ENCODE data around the gene TUSC7.

TUSC7 gene

DNA sequence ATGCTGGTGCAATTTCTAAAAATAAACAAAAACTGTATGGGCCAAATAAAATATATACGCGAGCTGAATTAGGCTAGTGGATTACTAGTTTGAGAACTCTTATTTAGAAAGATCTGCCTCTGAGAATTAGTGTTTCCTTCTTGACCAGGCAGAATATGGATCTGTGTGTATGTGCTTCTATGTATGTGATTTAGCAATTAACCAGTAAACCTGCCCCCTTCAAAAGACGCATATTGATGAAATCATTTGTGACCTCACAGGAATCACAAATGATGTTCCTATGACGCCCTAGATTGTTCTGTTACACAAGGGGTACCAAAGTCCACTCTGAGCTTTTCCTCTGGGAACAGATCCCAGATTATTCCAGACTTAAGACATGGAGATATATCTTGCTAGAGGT is at the start of gene TUSC7:
Gene TUSC7 (plus strand): TSS at position 301 of the 400 bp plus-strand sequence.
- DNase-seq: no peak

DNA sequence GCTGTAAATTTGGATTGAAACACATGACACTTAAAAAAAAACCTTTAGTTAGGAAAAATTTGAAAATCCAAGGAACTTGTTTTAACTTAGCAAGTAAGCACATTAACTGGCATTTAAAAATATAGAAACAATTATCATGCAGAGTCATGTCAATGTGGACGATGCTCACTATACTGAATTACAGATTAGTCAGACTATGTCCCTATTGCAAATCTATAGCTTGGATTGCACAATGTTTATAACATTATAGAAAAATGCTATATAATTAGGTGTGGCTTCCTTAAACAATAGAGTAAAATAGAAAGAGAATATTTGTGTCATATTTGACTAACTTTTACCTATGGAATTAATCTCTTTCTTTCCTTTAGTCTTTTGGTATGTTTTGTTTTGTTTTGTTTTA is 48.4 kb upstream of the TUSC7 start:
- no peak for DNase-seq

DNA sequence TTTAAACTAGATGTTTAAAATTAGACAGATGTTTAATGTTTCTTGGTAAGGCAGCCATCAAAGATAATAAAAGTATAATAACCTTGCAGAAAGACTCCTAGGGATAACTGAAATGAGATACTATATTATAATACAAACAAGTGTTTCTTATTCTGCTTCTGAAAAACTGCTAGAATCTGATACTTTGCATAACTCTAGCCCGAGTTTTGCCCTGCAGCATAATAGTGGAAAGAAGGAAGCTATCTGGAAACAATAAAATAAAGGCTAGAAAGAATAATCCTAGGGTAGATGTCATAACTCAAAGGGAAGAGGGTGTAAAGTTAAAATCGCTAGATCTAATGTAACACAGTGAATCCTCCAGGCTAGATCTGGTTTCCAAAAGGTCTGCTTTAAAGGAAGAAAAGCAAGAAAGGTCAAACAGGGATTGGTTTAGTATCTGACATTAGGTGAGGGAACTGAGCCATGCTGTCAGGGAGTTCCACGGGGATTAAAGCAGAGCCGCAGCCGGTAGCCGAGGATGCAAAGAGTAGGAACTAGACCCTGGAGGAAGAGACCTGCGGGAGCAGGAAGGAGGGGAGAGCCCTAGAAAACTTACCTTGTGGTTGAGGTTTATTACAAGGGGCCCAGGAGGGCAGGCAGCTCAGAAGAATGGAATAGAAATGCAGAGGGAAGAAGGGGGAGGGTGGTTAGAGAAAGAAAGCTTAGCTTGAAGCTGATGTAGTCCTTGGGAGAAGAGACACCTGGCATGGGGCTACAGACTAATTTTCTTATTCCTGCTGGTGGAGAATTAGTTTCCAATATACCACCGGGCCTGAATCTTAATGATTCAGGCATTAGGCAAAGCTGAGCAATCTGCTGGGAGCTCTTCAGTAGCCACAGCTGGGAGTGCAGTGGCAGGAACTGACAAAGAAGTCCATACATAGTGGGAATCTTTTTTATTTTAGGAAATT is 46.1 kb upstream of the TUSC7 start:
- no peak for DNase-seq

DNA sequence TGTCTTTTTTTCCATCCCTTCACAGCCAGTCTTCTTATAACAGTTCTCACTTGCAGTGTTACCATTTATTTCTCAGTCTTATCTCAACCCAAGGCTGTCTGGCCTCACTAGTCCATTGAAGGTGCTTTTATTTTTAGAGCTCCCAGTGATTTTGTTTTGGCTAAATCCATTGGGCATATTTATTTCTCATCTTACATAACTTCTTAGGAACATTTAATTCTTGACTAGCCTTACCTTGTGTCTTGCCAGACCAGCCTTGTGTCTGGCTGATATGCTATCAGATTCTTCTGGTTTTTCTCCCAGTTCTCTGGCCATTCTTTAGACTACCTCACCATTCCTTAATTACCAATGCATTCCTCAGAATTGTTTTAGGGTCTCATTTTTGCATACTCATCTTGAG is 42.3 kb upstream of the TUSC7 start:
- no peak for DNase-seq

DNA sequence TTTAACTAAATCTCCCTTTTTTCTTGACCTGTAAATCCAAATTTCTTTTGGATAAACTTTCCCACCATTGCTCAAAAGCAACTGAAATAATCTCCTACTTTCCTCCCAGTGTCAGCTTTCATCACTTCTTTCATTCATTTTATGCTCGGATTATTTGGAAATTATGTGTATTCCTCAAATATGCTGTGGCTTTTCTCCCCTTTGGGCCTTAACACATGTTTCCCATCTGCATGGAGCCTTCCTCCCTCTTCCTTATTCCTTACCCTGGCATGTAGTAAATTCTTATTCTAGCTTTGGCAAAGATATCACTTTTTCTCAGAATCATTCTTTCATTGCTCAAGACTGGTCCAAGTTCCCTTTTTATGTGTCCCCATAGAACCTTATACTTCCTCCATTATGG is 41.8 kb upstream of the TUSC7 start:
- no peak for DNase-seq

DNA sequence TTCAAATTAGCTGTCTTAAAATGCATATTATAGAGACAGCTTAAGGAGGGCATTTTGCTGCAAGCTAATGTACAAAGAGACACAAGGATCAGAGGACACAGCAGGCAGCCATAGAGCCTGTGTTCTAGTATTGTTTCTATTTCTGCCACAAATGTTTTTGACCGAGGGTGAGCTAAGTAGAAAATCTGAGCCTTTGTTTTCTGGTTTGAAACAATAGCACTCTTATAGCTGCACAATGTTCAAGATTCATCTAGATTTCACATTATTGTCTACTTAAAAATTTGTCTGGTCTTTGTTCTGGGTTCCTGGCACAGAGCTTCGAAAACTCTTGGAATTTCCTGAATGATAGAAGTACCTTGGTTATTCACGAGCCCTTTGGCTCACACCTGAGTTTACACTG is 40.0 kb upstream of the TUSC7 start:
- DNase-seq: no peak

DNA sequence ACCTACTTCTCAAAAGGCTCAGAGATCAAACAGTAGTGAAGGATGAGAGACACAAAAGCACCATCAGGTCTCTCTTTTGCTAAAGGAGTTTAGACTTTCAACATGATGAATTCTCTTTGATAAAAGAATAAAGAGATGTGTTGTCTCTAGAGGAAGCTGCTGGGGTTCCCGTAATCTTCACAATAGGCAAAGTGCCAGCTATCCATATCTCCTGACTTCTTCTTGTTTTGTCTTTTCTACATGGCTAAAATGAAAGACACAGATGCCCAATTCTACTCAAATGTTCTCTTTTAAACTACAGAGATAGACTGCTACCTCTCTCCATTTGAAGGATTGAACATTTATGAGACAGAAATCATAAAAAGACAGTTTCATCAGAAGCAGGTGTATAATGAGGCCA is 38.4 kb upstream of the TUSC7 start:
- DNase-seq: no peak

DNA sequence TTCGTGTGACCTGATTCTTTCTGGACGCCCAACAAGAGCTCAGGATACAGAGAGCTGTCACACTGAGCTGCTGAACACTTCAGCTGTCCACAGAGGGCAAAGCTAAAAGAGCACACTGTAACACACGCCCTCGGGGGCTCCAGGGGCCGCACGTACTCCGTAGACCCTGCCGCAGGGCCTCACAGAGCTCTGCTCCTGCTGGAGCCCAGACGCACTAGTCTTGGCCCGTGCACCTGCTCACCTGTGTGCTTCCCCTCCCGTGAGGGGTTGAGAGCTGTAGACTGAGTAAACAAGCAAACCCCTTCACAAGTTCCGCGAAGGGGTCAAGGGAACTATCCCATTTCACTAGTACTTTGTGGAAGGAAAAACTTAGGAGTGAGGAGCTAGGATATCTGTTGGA is 30.7 kb upstream of the TUSC7 start:
- DNase-seq: peak; percentile 18

DNA sequence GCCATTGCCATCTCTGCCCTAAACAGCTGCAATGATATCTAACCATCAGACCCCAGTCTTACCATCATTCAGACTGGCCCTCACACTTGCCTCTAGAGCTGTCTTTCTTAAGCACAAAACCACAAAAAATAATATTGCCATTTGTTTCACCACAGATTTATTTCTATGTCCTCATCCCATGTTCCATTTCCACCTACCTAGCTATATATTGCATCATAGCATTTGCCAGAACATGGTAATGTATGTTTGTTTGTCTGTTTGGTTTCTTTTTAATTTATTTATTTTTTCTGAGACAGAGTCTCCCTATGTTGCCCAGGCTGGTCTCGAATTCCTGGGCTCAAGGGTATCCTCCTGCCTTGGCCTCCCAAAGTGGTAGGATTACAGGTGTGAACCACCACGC is 18.5 kb upstream of the TUSC7 start:
- DNase-seq: no peak

DNA sequence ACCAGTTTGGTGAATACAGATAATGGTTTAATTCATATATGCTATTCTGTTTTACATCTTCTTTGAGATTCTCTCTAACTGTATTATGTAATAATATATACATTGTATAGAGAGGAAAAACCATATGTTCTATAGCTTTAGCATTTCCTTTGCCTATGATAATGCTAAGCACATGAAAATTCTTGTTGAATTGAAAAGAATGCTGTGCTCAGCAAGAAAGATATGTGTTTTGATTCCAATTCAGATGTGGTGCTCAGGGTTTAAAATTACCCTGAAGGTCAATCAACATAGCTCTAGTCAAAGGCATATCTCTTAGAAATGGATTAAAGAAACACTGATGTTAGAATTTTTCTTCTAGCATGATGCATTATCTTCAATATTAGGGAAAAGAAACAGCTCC is 8.5 kb upstream of the TUSC7 start:
- DNase-seq: no peak

DNA sequence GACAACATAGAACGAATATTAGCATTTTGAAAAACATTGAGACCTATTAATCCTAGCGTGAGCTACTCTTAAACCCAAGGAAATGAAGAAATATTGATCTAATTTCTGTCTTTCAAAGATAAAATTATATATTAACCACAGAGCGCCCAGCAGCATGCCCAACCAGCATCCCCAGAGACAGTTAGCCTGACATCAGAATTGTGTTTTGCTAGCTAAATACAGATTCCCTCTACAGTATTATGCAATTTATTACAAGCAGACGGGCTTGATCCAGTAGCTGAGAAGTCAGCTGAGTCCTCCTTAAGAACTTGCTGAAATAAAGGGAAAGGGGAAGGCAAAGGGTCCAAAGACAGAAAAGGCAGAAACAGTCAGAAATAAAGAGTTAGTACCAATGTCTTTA is 7.2 kb upstream of the TUSC7 start:
- DNase-seq: no peak

DNA sequence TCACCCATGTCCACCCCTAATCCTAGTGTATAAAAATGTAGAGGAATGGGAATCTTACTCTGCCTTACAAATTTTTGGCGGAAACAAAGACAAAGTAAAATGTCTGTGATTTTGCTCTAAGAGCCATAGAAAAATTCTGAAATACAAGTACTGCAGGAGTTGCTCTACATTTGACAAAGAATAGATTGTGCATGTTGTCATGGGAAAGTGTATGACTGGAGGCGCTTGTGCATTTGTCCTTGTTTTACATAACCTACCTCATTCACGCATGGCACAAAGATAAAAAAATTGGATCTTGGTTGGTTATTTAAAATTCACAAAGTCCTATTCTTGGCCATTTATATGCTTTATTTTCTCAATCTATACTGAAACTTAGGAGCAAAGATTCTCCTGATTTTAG is 2.0 kb upstream of the TUSC7 start:
- DNase-seq: no peak

DNA sequence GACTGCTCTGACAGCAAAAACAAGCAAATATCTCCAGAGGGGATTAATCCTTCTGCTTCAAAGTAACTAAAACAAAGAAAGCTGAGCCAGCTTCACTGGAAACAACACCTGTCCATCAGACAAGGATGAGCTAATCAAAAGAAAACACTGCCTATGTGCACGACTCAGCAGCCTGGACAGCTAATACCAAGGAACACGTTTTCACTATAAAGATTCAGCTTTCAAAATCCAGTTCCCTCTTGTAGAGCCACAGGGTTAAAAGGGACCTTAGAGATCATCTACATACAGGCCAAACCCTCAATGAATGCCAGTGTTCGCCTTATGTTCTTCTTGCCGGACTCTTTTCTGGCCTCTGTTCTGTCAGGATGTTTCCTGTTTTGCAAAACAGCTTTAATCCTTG is 6.9 kb downstream of the TUSC7 start:
- no peak for DNase-seq

DNA sequence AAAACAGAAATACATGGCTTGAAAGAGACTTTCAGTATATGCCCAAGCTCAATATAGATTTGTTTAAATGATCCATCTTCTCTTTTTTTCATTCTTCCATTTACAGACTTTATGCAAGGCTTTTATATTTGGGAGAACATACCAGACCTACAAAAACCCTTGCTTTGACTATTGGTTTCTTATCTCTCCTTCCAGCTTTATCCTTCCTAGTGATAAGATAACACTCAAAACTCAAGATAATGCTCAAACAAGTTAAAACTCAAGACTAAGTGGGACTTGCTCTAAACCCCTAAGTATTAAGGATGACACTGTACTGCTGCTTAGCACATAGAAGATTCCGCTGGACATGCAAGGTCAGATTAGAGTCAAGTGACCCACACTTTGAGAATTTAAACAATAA is 8.0 kb downstream of the TUSC7 start:
- DNase-seq: no peak

DNA sequence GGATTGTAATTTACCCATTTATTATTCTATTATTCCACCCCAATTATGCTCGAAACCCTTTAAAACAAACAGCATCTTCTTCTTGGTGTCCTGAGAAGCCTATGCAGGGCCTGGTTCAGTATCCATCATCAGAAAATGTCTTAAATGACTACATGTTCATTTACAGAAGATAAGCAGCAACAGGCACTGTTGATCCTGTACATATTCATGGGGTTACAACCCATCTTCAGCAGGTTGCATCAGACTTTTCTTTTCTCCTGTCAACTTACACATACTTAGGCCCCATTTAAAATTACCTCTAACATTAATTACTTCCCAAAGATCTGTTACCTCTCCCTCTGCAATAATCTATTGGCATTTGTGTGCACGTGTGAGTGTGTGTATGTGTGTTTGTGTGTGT is 18.9 kb downstream of the TUSC7 start:
- DNase-seq: no peak

DNA sequence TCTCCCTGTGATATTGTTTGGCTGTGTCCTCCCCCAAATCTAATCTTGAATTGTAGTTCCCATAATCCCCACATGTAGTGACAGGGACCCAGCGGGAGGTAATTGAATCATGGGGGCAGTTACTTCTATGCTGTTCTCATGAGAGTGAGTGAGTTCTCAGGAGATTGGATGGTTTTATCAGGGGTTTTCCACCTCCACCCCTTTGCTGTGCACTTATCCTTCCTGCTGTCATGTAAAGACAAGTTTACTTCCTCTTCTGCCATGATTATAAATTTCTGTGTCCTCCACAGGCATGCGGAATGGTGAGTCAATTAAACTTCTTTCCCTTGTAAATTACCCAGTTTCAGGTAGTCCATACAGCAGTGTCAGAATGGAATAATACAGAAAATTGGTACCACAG is 24.7 kb downstream of the TUSC7 start:
- DNase-seq: no peak

DNA sequence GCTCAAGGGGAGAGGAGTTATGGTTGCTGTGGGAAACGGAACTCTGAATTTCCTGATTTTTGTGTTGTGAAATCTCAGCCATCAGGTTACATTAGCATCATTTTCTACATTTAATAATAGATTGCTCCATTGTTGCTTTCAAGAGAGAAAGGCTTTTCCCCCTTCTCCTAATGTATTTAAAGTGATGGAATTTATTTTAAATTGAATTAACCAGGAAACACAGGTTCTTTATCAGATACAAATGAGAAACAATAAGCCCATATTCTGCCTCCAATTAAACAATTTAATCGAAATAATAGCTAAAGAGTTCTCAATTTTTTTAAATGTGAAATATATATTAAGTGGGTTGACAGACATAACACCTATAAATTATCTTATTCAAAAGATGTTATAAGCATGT is 30.1 kb downstream of the TUSC7 start:
- no peak for DNase-seq

DNA sequence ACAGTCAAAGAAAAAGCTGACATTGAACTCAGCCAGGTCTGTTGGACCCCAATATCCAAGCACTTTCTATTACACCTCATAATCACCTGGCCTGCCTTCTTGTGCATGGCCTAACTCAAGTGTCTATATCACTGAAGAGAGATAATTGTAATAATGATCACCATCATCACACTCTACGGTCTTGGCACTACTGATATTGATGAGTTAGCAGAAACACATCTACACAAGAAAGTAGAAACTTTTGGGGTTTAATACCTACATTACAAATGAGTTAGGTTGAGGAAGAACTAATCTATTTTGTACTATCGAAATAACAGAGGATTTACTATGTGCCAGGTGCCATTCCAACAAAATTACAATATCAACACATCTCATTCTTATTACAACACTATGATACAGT is 30.7 kb downstream of the TUSC7 start:
- DNase-seq: no peak

DNA sequence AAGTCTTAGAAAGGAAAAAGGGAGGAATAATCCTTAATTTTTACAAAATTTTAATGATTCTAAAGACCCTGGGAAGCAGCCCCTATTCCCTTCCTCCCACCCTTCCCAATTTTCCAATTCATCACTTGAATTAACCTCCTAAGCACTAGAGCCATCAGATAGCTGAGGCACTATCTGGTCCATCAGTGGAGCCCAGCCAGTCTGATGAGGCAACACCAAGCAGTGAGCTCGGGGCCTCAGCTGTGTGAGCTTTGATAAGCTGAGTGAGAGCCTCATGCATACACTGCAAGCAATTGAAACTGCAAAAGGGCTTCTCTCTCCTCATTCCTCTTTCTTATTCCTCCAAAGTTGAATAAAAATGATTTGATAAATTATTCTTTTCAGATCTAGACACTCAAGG is 31.9 kb downstream of the TUSC7 start:
- no peak for DNase-seq

DNA sequence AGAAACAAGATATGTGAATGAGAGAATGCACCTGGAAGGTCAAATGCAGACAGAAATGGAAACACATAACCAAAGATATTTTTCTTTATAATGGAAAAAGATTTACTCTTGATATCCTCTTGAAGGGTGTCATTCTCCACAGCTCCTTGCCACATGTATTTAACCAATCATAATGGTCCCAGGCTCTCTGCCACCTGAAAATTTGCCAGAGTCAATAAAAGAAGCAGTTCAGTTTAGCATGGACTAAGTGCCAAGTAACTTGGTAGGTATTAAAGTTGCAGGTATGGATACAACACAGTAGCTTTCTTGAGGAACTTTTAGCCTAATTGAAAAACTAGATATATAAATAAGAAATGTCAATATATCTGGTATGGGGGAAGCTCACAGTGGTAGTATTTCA is 33.5 kb downstream of the TUSC7 start:
- DNase-seq: no peak

DNA sequence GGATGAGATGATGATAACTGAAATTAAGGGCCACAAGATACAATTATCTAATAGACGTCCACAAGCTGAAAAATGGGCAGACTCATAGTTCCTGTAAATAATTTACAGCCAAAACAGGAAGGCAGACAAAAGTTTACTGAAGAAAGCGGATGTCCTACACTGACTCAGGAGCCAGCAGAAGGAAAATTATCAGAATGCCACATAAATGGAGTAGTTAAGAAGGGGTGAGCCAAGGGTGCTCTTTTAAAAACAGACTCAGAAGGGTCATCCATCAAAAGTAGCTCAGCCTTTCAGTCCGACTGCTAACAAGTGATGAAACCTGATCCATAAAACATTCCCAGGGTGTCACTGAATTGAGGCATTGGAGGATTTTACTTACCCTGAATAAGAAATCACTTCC is 39.8 kb downstream of the TUSC7 start:
- DNase-seq: no peak

DNA sequence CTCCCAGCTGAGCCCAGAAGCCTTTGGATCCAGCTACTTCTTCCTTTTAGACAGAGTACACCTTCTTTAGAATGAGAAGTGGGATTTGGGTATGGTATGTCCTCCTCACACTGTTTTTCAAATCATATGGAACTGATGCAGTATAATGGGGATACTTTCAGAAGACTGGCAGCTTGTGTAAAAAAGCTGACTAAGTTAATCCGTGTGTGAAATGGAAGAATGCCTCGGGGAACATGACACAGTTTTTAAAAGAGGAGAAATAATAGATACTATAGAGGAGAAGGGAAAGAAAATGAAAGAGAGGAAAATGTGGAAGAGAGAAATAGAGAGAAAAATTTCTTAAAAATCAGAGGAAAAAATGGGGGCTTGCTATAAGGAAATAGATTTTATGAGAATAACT is 47.7 kb downstream of the TUSC7 start:
- no peak for DNase-seq

DNA sequence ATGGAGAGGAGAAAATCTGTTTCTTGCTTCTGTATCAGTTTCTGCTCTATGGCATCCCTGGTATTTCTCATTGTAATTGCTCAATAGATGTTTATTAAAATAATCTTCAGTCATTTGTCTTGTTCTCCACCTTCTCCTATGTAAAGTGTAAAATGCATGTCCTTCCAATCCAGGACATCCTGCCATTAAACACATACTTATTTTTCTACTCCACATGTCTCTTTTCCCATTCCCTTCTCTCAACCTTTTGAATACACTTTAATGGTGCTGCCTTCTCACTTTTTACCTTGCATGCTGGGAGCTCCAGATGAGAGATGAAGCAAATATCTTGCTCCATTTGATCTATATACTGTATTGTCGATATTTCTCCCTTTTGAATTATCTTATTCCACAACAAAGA is 49.7 kb downstream of the TUSC7 start:
- DNase-seq: no peak
